SK-N-SH (cell line): ENCODE data around the gene ZDHHC11.
"Not testable (repeated sequence)": the region's sequence is repeated elsewhere in the genome, so short reads cannot be mapped to it uniquely, and the experiment has no call there.

ENCODE experiments used
- JUND ChIP-seq: IDR thresholded peaks from 2 replicates; pipeline ENCODE4 v1.4.0; 2012
- MXI1 ChIP-seq: IDR thresholded peaks from 2 replicates; pipeline ENCODE4 v1.6.1; 2012; ENCODE audit warnings: mild to moderate bottlenecking, low read depth, low read length, improper control_type of control experiment
- POLR2AphosphoS5 ChIP-seq: IDR thresholded peaks from 2 replicates; pipeline ENCODE4 v1.6.1; 2012; ENCODE audit warnings: low read depth, low read length
- YY1 ChIP-seq: IDR thresholded peaks from 2 replicates; pipeline ENCODE4 v1.4.0; 2012; ENCODE audit warnings: low read depth, mild to moderate bottlenecking
- TF ChIP-seq, protein P1 (sequence below): fragments of 200-600 bp; sonication (generic); IDR thresholded peaks from 2 replicates; pipeline ENCODE4 v1.6.1; 2017; ENCODE audit warnings: antibody characterized with exemption, mild to moderate bottlenecking, moderate library complexity
- TF ChIP-seq, protein P2 (sequence below): IDR thresholded peaks from 2 replicates; pipeline ENCODE4 v1.4.0; 2012; ENCODE audit warnings: low read depth, borderline replicate concordance
- TF ChIP-seq, protein P3 (sequence below): IDR thresholded peaks from 2 replicates; pipeline ENCODE4 v1.4.0; 2012; ENCODE audit warnings: low read depth

DNA sequence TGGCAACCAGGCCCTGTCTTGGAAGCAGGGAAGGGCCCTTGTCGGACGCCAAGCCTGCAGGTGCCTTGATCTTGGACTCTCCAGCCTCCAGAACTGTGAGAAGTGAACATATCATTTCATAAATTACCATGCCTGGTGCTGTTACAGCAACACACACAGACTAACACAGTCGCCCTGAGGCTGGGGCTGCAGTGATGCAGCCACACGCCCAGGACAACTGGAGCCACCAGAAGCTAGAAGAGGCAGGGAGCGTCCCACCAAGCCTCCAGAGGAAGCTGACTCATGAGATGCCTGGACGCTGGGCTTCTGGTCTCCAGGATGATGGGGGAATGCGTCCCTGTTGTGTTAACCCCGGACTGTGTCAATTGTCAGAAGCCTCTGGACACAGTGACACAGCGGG, 71.8 kb downstream of the ZDHHC11 start:
- TF ChIP-seq MXI1, POLR2AphosphoS5, JUND, YY1: not testable (repeated sequence)
- TF ChIP-seq, protein P1, sequence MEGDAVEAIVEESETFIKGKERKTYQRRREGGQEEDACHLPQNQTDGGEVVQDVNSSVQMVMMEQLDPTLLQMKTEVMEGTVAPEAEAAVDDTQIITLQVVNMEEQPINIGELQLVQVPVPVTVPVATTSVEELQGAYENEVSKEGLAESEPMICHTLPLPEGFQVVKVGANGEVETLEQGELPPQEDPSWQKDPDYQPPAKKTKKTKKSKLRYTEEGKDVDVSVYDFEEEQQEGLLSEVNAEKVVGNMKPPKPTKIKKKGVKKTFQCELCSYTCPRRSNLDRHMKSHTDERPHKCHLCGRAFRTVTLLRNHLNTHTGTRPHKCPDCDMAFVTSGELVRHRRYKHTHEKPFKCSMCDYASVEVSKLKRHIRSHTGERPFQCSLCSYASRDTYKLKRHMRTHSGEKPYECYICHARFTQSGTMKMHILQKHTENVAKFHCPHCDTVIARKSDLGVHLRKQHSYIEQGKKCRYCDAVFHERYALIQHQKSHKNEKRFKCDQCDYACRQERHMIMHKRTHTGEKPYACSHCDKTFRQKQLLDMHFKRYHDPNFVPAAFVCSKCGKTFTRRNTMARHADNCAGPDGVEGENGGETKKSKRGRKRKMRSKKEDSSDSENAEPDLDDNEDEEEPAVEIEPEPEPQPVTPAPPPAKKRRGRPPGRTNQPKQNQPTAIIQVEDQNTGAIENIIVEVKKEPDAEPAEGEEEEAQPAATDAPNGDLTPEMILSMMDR: not testable (repeated sequence)
- TF ChIP-seq, protein P2, sequence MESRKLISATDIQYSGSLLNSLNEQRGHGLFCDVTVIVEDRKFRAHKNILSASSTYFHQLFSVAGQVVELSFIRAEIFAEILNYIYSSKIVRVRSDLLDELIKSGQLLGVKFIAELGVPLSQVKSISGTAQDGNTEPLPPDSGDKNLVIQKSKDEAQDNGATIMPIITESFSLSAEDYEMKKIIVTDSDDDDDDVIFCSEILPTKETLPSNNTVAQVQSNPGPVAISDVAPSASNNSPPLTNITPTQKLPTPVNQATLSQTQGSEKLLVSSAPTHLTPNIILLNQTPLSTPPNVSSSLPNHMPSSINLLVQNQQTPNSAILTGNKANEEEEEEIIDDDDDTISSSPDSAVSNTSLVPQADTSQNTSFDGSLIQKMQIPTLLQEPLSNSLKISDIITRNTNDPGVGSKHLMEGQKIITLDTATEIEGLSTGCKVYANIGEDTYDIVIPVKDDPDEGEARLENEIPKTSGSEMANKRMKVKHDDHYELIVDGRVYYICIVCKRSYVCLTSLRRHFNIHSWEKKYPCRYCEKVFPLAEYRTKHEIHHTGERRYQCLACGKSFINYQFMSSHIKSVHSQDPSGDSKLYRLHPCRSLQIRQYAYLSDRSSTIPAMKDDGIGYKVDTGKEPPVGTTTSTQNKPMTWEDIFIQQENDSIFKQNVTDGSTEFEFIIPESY: not testable (repeated sequence)
- TF ChIP-seq, protein P3, sequence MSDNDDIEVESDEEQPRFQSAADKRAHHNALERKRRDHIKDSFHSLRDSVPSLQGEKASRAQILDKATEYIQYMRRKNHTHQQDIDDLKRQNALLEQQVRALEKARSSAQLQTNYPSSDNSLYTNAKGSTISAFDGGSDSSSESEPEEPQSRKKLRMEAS: not testable (repeated sequence)
